CD8-positive, alpha-beta memory T cell (primary cell): ENCODE measurements around the gene USP9Y. TPM values are rescaled to one million over a fixed set of nuclear protein-coding genes. Genes with fewer than 3 reads are reported as not detected.

Experiments used
- CTCF ChIA-PET: fragments of 350-600 bp; sonication (Branson Sonifier 250); formaldehyde crosslinking; loops from one replicate; lab custom pipeline; 2021; ENCODE audit warnings: antibody characterized with exemption; lab: Charles Lee
- POLR2A ChIA-PET: fragments of 350-600 bp; sonication (Branson Sonifier 250); formaldehyde crosslinking; loops from one replicate; lab custom pipeline; 2021; ENCODE audit warnings: antibody characterized with exemption; lab: Charles Lee
- DNase-seq, 5 donors: peaks; one replicate each; pipeline versions ENCODE4 v3.0.0 to v3.0.0-alpha.2; 2020 to 2022; ENCODE audit warnings: mixed read lengths in 1 of 5
- H3K27ac ChIP-seq: one replicate; pipeline ENCODE4 v1.7.0; 2013; ENCODE audit warnings: low read depth, mild to moderate bottlenecking, low read length, moderate library complexity
- H3K27me3 ChIP-seq: 2 replicates; pipeline ENCODE4 v1.7.0; 2013; ENCODE audit warnings: low read length, mild to moderate bottlenecking; ENCODE audit not compliant: insufficient read depth, poor library complexity, severe bottlenecking
- H3K36me3 ChIP-seq: 2 replicates; pipeline ENCODE4 v1.7.0; 2013; ENCODE audit warnings: mild to moderate bottlenecking, low read length, moderate library complexity; ENCODE audit not compliant: insufficient read depth
- H3K4me1 ChIP-seq: 2 replicates; pipeline ENCODE4 v1.7.0; 2013; ENCODE audit warnings: mild to moderate bottlenecking, low read length, moderate library complexity; ENCODE audit not compliant: insufficient read depth
- H3K4me3 ChIP-seq: 2 replicates; pipeline ENCODE4 v1.7.0; 2013; ENCODE audit warnings: mild to moderate bottlenecking, low read length
- H3K9me3 ChIP-seq: 2 replicates; pipeline ENCODE4 v1.7.0; 2013; ENCODE audit warnings: mild to moderate bottlenecking, low read length
- H3K27ac Mint-ChIP-seq, 8 donors: one replicate each; pipeline ENCODE4 v1.8.0; 2020 to 2021; ENCODE audit warnings: mixed read lengths in 8 of 8, mild to moderate bottlenecking in 6 of 8, inconsistent platforms in 3 of 8, moderate library complexity in 3 of 8
- H3K27me3 Mint-ChIP-seq, 2 donors: one replicate each; pipeline ENCODE4 v1.8.0; 2020 to 2021; ENCODE audit warnings: mixed read lengths in 2 of 2, mild to moderate bottlenecking in 1 of 2, moderate library complexity in 1 of 2
- H3K36me3 Mint-ChIP-seq, 3 donors: one replicate each; pipeline ENCODE4 v1.8.0; 2020 to 2021; ENCODE audit warnings: mixed read lengths in 3 of 3, inconsistent platforms in 1 of 3, mild to moderate bottlenecking in 1 of 3
- H3K4me1 Mint-ChIP-seq, 3 donors: one replicate each; pipeline ENCODE4 v1.8.0; 2020 to 2021; ENCODE audit warnings: mixed read lengths in 3 of 3, inconsistent platforms in 1 of 3, mild to moderate bottlenecking in 1 of 3
- H3K4me3 Mint-ChIP-seq, 7 donors: one replicate each; pipeline ENCODE4 v1.8.0; 2020 to 2021; ENCODE audit warnings: mixed read lengths in 7 of 7, mild to moderate bottlenecking in 6 of 7, moderate library complexity in 4 of 7, inconsistent platforms in 2 of 7
- H3K9me3 Mint-ChIP-seq, 5 donors: one replicate each; pipeline ENCODE4 v1.8.0; 2020 to 2022; ENCODE audit warnings: mixed read lengths in 5 of 5, mild to moderate bottlenecking in 3 of 5, moderate library complexity in 2 of 5, inconsistent platforms in 1 of 5
- polyA plus RNA-seq: library from polyadenylated mRNA; unstranded; fragments of 300-500 nt; fragmentation: Illumina TruSeq; gene quantifications from one replicate; pipeline ENCODE4 v1.2.3, GENCODE V29; 2021
- total RNA-seq, 2 experiments: library from RNA; stranded (reverse); gene quantifications; one replicate each; pipeline ENCODE4 v1.2.3, GENCODE V29; 2021

USP9Y gene
- total and polyA plus RNA-seq, 3 experiments from 2014 or later = 13.0 to 15.0 TPM; not detected in 1

- H3K27ac ChIP-seq = no peak overlapping the region
- Mint-ChIP-seq H3K4me1 (no peaks in the 10 kb centered on the region), H3K27ac (no peak overlapping the region), H3K36me3 (peaks cover 0 to 71% (median 0%) of the 10 kb centered on the region in 3 donors), H3K4me3 (no peak overlapping the region), H3K9me3 (no peaks in the 10 kb centered on the region), H3K27me3 (no peaks in the 10 kb centered on the region)
- no peak overlapping the region for H3K4me3 ChIP-seq
- no peaks in the 10 kb centered on the region for H3K4me1 ChIP-seq
- H3K36me3 ChIP-seq = no peaks in the 10 kb centered on the region
- POLR2A ChIA-PET = no interaction called here
- no peak for DNase-seq
- no peaks in the 10 kb centered on the region for H3K27me3 ChIP-seq
- CTCF ChIA-PET = no interaction called here
- H3K9me3 ChIP-seq = no peaks in the 10 kb centered on the region
Observed at GRCh38 chrY:12793999-12794398, 93.0 kb downstream of the USP9Y start.

- ChIA-PET CTCF (no interaction called here), POLR2A (no interaction called here)
- no peaks in the 10 kb centered on the region for H3K9me3 ChIP-seq
- peaks cover 0 to 19% (median 0%) of the 10 kb centered on the region in 3 donors for H3K4me1 Mint-ChIP-seq
- peaks cover 0 to 68% (median 0%) of the 10 kb centered on the region in 3 donors for H3K36me3 Mint-ChIP-seq
- peaks cover 6% of the 10 kb centered on the region for H3K36me3 ChIP-seq
- no peak for DNase-seq
- no peak overlapping the region for H3K4me3 ChIP-seq
- no peak overlapping the region for H3K4me3 Mint-ChIP-seq
- H3K4me1 ChIP-seq = no peaks in the 10 kb centered on the region
- no peaks in the 10 kb centered on the region for H3K27me3 Mint-ChIP-seq
- H3K9me3 Mint-ChIP-seq = no peaks in the 10 kb centered on the region
- no peak overlapping the region for H3K27ac Mint-ChIP-seq
- no peaks in the 10 kb centered on the region for H3K27me3 ChIP-seq
- no peak overlapping the region for H3K27ac ChIP-seq
Observed at GRCh38 chrY:12808046-12808445, 107.0 kb downstream of the USP9Y start.

GRCh38 chrY:12809034-12809433 lies 108.0 kb downstream of the USP9Y start:
- DNase-seq = no peak
- no peaks in the 10 kb centered on the region for H3K9me3 ChIP-seq
- H3K36me3 ChIP-seq = peaks cover 6% of the 10 kb centered on the region
- Mint-ChIP-seq H3K4me1 (peaks cover 0 to 16% (median 0%) of the 10 kb centered on the region in 3 donors), H3K9me3 (no peaks in the 10 kb centered on the region), H3K27ac (no peak overlapping the region), H3K4me3 (no peak overlapping the region), H3K27me3 (no peaks in the 10 kb centered on the region), H3K36me3 (peaks cover 0 to 62% (median 0%) of the 10 kb centered on the region in 3 donors)
- H3K4me1 ChIP-seq = no peaks in the 10 kb centered on the region
- ChIA-PET POLR2A (no interaction called here), CTCF (no interaction called here)
- no peak overlapping the region for H3K27ac ChIP-seq
- no peak overlapping the region for H3K4me3 ChIP-seq
- no peaks in the 10 kb centered on the region for H3K27me3 ChIP-seq

DNA sequence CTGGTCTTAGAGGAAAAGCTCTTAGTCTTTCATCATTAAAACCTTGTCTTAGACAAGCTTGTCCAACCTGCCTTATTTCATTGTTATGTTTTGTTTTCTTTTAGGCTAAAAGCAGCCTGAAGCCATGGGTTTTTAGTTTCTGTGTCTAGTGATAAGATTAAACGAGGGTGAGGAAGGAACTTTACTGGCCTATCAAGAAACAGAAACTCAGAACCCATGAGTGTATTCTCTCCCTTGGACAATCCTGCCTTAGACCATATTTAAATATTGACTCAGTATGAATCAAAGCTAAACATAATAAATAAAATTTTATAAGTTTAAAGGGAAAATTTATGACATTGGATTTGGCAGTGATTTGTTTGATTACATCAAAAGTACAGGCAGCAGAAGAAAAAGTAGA lies 122.4 kb downstream of the USP9Y start:
- H3K9me3 ChIP-seq = no peaks in the 10 kb centered on the region
- no peak overlapping the region for H3K4me3 ChIP-seq
- no peaks in the 10 kb centered on the region for H3K27me3 ChIP-seq
- no peaks in the 10 kb centered on the region for H3K9me3 Mint-ChIP-seq
- no peak for DNase-seq
- POLR2A ChIA-PET = no interaction called here
- no peak overlapping the region for H3K4me3 Mint-ChIP-seq
- no peak overlapping the region for H3K27ac ChIP-seq
- no peak overlapping the region for H3K27ac Mint-ChIP-seq
- H3K4me1 Mint-ChIP-seq = no peaks in the 10 kb centered on the region
- H3K36me3 Mint-ChIP-seq = peaks cover 0 to 52% (median 0%) of the 10 kb centered on the region in 3 donors
- CTCF ChIA-PET = no interaction called here
- H3K4me1 ChIP-seq = no peaks in the 10 kb centered on the region
- H3K36me3 ChIP-seq = no peaks in the 10 kb centered on the region
- no peaks in the 10 kb centered on the region for H3K27me3 Mint-ChIP-seq

GRCh38 chrY:12826791-12827190 lies 125.8 kb downstream of the USP9Y start:
- Mint-ChIP-seq H3K36me3 (peaks cover 0 to 42% (median 0%) of the 10 kb centered on the region in 3 donors), H3K27me3 (no peaks in the 10 kb centered on the region)

GRCh38 chrY:12833284-12833683 lies 132.3 kb downstream of the USP9Y start:
- no peaks in the 10 kb centered on the region for H3K9me3 Mint-ChIP-seq
- peaks cover 0 to 5% (median 0%) of the 10 kb centered on the region in 3 donors for H3K4me1 Mint-ChIP-seq
- ChIA-PET CTCF (no interaction called here), POLR2A (no interaction called here)
- Histone ChIP-seq H3K36me3 (no peaks in the 10 kb centered on the region), H3K27ac (no peak overlapping the region), H3K4me3 (no peak overlapping the region), H3K9me3 (no peaks in the 10 kb centered on the region), H3K27me3 (no peaks in the 10 kb centered on the region), H3K4me1 (no peaks in the 10 kb centered on the region)
- no peak for DNase-seq
- H3K4me3 Mint-ChIP-seq = no peak overlapping the region
- H3K36me3 Mint-ChIP-seq = peaks cover 0 to 42% (median 0%) of the 10 kb centered on the region in 3 donors
- H3K27me3 Mint-ChIP-seq = no peaks in the 10 kb centered on the region
- H3K27ac Mint-ChIP-seq = no peak overlapping the region

More at GRCh38 chrY:12826791-12827190, 125.8 kb downstream of the USP9Y start:
- no peaks in the 10 kb centered on the region for H3K9me3 Mint-ChIP-seq
- Histone ChIP-seq H3K36me3 (no peaks in the 10 kb centered on the region), H3K4me3 (no peak overlapping the region), H3K27me3 (no peaks in the 10 kb centered on the region), H3K4me1 (no peaks in the 10 kb centered on the region), H3K27ac (no peak overlapping the region), H3K9me3 (no peaks in the 10 kb centered on the region)
- H3K4me1 Mint-ChIP-seq = no peaks in the 10 kb centered on the region
- H3K27ac Mint-ChIP-seq = no peak overlapping the region
- CTCF ChIA-PET = no interaction called here
- H3K4me3 Mint-ChIP-seq = no peak overlapping the region
- POLR2A ChIA-PET = no interaction called here
- no peak for DNase-seq

DNA sequence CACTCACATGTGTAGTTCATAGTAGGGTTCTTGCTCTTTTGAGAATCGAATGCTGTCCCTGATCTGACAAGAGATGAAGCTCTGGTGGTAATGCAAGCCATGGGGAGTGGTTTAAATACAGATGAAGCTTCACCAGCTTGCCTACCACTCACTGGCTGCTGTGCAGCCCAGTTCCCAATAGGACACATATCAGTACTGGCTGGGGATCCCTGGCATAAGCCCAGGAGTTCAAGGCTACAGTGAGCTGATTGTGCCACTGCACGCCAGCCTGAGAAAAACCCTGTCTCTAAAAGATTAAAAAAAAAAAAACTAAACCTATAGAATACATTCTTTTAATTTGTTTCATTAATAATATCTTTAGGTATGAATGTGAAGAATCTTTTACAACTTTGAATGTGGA lies 136.5 kb downstream of the USP9Y start:
- no peaks in the 10 kb centered on the region for H3K9me3 Mint-ChIP-seq

DNA sequence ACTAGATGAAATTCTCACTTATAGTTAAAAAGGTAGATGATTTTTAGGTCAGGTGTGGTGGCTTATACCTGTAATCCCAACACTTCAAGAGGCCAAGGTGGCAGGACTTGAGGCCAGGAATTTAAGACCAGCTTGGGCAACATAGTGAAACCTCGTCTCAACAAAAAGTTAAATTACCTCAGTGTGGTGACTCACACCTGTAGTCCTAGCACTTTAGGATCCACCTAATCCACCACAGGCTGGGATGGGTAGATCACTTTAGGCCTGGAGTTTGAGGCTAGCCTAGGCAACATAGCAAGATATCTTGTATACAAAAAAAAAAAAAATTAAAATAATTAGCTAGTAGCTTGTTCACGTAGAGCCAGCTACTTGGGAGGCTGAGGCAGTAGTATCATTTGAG lies 140.3 kb downstream of the USP9Y start:
- no peaks in the 10 kb centered on the region for H3K9me3 ChIP-seq
- Mint-ChIP-seq H3K9me3 (no peaks in the 10 kb centered on the region), H3K27me3 (no peaks in the 10 kb centered on the region), H3K4me1 (no peaks in the 10 kb centered on the region), H3K36me3 (peaks cover 0 to 47% (median 0%) of the 10 kb centered on the region in 3 donors), H3K27ac (no peak overlapping the region), H3K4me3 (no peak overlapping the region)
- ChIA-PET POLR2A (no interaction called here), CTCF (no interaction called here)
- no peaks in the 10 kb centered on the region for H3K27me3 ChIP-seq
- no peak for DNase-seq
- H3K4me3 ChIP-seq = no peak overlapping the region
- H3K4me1 ChIP-seq = no peaks in the 10 kb centered on the region
- H3K27ac ChIP-seq = no peak overlapping the region
- no peaks in the 10 kb centered on the region for H3K36me3 ChIP-seq

More for the DNA sequence above, 136.5 kb downstream of the USP9Y start:
- Histone ChIP-seq H3K9me3 (no peaks in the 10 kb centered on the region), H3K27ac (no peak overlapping the region), H3K4me1 (no peaks in the 10 kb centered on the region), H3K4me3 (no peak overlapping the region), H3K27me3 (no peaks in the 10 kb centered on the region), H3K36me3 (no peaks in the 10 kb centered on the region)
- POLR2A ChIA-PET = no interaction called here
- H3K4me1 Mint-ChIP-seq = peaks cover 0 to 5% (median 0%) of the 10 kb centered on the region in 3 donors
- H3K4me3 Mint-ChIP-seq = no peak overlapping the region
- no peak for DNase-seq
- no peaks in the 10 kb centered on the region for H3K27me3 Mint-ChIP-seq
- no peak overlapping the region for H3K27ac Mint-ChIP-seq
- peaks cover 0 to 54% (median 0%) of the 10 kb centered on the region in 3 donors for H3K36me3 Mint-ChIP-seq
- CTCF ChIA-PET = no interaction called here
